IPS-20b (cell line): ENCODE data around the gene ZFP64.
"Not testable (repeated sequence)": the region's sequence is repeated elsewhere in the genome, so short reads cannot be mapped to it uniquely, and the experiment has no call there.

ENCODE experiments used
- H3K27ac ChIP-seq: one replicate; pipeline ENCODE4 v1.5.1; 2013; ENCODE audit warnings: low read length
- H3K27me3 ChIP-seq: 2 replicates; pipeline ENCODE4 v1.6.1; 2013; ENCODE audit warnings: mild to moderate bottlenecking, low read length, inconsistent platforms; ENCODE audit not compliant: insufficient read depth
- H3K36me3 ChIP-seq: 2 replicates; pipeline ENCODE4 v1.6.1; 2013; ENCODE audit warnings: low read depth, mild to moderate bottlenecking, inconsistent platforms, low read length, moderate library complexity; ENCODE audit not compliant: insufficient read depth
- H3K4me1 ChIP-seq: 2 replicates; pipeline ENCODE4 v1.6.1; 2013; ENCODE audit warnings: mild to moderate bottlenecking, control low read depth, inconsistent platforms, low read length, moderate library complexity; ENCODE audit not compliant: insufficient read depth
- H3K4me3 ChIP-seq: 2 replicates; pipeline ENCODE4 v1.5.1; 2013; ENCODE audit warnings: mild to moderate bottlenecking, low read length, inconsistent platforms
- H3K9ac ChIP-seq: 2 replicates; pipeline ENCODE4 v1.6.1; 2013; ENCODE audit warnings: low read depth, mild to moderate bottlenecking, inconsistent platforms, low read length, moderate library complexity
- H3K9me3 ChIP-seq: 2 replicates; pipeline ENCODE4 v1.6.1; 2013; ENCODE audit warnings: mild to moderate bottlenecking, low read depth, low read length, inconsistent platforms; ENCODE audit not compliant: insufficient read depth

ZFP64 gene

DNA sequence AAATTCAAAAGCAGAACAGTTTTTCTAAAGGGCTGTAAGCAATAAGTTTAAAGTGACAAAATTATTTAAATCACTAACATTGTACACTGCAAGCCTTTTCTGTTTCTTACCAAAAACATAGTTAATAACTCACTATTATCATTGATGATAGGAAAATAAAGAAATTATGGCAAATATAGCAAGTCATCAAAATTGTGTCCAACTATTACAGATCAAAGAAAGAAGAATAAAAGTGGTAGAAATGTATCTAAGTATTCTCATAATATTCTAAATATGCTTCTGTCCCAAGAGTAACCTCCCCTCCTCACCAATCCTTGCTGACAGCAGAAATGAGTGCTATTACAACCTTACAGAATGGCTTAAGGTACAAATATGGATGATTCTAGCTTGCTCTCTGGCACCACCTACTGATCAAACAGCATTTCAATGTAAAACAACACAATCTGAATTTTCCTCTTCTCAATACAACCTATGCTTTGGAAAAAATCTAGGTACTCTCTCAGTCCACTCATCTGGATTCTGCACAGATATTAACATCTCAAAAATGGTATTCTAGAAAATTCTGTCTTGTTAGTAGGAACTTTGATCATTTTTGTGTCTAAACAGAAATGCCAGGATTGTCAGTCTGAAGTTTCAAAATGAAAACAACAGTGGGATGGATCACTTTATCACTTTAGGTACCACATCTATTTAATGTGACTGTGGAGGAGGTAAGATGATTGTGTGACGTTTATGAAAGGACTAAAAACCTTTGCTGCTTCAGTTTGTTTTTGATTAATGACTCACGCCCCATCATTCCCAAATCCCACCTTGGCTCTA is 40.9 kb downstream of the ZFP64 start:
- H3K27ac ChIP-seq, result no peak overlapping the region
- peaks cover 21% of the 10 kb centered on the region for H3K36me3 ChIP-seq
- no peak overlapping the region for H3K4me3 ChIP-seq
- no peaks in the 10 kb centered on the region for H3K9me3 ChIP-seq
- H3K4me1 ChIP-seq, result no peaks in the 10 kb centered on the region
- no peaks in the 10 kb centered on the region for H3K27me3 ChIP-seq
- no peak overlapping the region for H3K9ac ChIP-seq

- H3K4me3 ChIP-seq, result no peak overlapping the region
- H3K36me3 ChIP-seq, result no peaks in the 10 kb centered on the region; the same call in 1 of the 2 replicates
- H3K9ac ChIP-seq, result no peak overlapping the region
- no peaks in the 10 kb centered on the region for H3K4me1 ChIP-seq
- H3K9me3 ChIP-seq, result no peaks in the 10 kb centered on the region
- H3K27me3 ChIP-seq, result no peaks in the 10 kb centered on the region
- no peak overlapping the region for H3K27ac ChIP-seq
Observed at GRCh38 chr20:52145587-52145986, 46.0 kb downstream of the ZFP64 start.

DNA sequence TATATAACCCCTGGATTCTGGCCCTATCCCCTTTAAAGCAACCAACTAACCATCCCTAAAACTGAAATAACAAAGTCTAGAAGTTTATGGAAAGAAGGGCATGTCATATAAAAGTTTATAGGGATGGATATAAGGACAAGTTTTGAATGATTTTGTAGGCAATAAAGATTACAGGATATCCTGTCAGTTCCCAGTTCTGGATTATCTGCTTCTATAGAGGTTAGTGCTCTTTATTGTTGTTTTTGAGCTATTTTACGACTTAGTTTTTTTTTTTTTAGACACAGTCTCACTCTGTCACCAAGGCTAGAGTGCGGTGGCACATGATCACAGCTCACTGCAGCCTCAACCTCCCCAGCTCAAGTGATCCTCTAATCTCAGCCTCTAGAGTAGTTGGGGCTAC is 48.3 kb downstream of the ZFP64 start:
- no peak overlapping the region for H3K27ac ChIP-seq
- H3K4me3 ChIP-seq, result no peak overlapping the region
- no peaks in the 10 kb centered on the region for H3K4me1 ChIP-seq
- H3K9ac ChIP-seq, result no peak overlapping the region
- no peaks in the 10 kb centered on the region for H3K27me3 ChIP-seq
- H3K9me3 ChIP-seq, result no peaks in the 10 kb centered on the region
- H3K36me3 ChIP-seq, result no peaks in the 10 kb centered on the region

DNA sequence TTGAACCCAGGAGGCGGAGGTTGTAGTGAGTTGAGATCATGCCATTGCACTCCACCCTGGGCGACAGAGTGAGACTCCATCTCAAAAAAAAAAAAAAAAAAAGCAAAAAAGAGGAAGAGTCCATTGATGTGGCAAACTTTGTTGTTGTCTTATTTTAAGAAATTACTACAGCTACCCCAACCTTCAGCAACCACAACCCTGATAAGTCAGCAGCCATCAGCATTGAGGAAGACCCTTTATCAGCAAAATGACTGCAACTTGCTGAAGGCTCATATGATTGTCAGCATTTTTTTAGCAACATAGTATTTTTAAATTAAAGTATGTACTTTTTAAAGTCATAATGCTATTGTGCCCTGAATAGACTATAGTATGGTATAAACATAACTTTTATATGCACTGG is 48.8 kb downstream of the ZFP64 start:
- Histone ChIP-seq H3K27ac (no peak overlapping the region), H3K4me3 (no peak overlapping the region), H3K9ac (no peak overlapping the region), H3K27me3 (no peaks in the 10 kb centered on the region), H3K4me1 (no peaks in the 10 kb centered on the region), H3K9me3 (no peaks in the 10 kb centered on the region), H3K36me3 (no peaks in the 10 kb centered on the region)

- Histone ChIP-seq H3K4me3 (no peak overlapping the region), H3K27me3 (no peaks in the 10 kb centered on the region), H3K36me3 (no peaks in the 10 kb centered on the region), H3K9me3 (no peaks in the 10 kb centered on the region), H3K27ac (no peak overlapping the region), H3K4me1 (no peaks in the 10 kb centered on the region), H3K9ac (no peak overlapping the region)
Observed at GRCh38 chr20:52139986-52140385, 51.6 kb downstream of the ZFP64 start.

DNA sequence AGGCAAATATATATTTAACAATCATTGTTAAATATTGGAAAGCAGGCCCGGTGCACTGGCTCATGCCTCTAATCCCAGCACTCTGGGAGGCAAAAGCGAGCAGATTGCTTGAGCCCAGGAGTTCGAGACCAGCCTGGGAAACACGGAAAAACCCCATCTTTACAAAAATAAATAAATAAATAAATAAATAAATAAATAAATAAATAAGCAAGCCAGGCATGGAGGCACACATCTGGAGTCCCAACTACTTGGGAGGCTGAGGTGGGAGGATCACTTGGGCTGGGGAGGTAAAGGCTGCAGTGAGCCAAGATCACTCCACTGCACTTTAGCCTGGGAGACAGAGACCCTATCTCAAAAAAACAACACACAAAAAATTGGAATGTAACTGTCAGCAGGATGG is 53.7 kb downstream of the ZFP64 start:
- Histone ChIP-seq H3K4me3 (no peak overlapping the region), H3K36me3 (no peaks in the 10 kb centered on the region), H3K9ac (no peak overlapping the region), H3K4me1 (no peaks in the 10 kb centered on the region), H3K27ac (no peak overlapping the region), H3K9me3 (no peaks in the 10 kb centered on the region), H3K27me3 (no peaks in the 10 kb centered on the region)

DNA sequence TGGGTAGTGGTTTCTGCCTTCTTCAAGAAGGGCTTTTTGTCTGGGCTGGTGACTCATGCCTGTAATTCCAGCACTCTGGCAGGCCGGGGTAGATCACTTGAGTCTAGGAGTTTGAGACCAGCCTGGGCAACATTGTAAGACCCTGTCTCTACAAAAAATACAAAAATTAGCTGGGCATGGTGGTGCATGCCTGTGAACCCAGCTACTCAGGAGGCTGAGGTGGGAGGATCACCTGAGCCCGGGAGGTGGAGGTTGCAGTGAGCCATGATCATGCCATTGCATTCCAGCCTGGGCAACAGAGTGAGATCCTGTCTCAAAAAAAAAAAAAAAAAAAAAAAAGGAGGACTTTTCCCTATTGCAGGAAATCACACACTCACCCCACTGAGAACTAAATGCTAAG is 57.9 kb downstream of the ZFP64 start:
- H3K36me3 ChIP-seq, H3K4me3 ChIP-seq, H3K4me1 ChIP-seq, H3K9ac ChIP-seq, H3K27me3 ChIP-seq, H3K27ac ChIP-seq, H3K9me3 ChIP-seq: not testable (repeated sequence)

DNA sequence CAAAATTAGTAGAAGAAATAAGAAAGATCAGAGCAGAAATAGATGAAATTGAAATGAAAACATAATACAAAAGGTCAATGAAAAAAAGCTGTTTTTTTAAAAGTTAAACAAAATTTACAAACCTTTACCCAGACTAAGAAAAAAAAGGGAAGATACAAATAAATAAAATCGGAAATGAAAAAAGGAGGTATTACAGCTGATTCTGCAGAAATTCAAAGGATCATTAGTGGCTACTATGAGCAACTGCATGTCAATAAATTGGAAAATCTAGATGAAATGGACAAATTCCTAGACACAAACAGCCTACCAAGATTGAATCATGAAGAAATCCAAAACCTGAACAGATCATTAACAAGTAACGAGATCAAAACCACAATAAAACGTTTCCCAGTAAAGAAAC is 59.2 kb downstream of the ZFP64 start:
- Histone ChIP-seq H3K4me1 (no peaks in the 10 kb centered on the region), H3K4me3 (no peak overlapping the region), H3K27me3 (no peaks in the 10 kb centered on the region), H3K27ac (no peak overlapping the region), H3K9me3 (no peaks in the 10 kb centered on the region), H3K36me3 (no peaks in the 10 kb centered on the region), H3K9ac (no peak overlapping the region)

- Histone ChIP-seq H3K4me3 (no peak overlapping the region), H3K9me3 (no peaks in the 10 kb centered on the region), H3K4me1 (no peaks in the 10 kb centered on the region), H3K27me3 (no peaks in the 10 kb centered on the region), H3K27ac (no peak overlapping the region), H3K36me3 (no peaks in the 10 kb centered on the region), H3K9ac (no peak overlapping the region)
Observed at GRCh38 chr20:52131048-52131643, 60.4 kb downstream of the ZFP64 start.

- Histone ChIP-seq H3K4me1 (no peaks in the 10 kb centered on the region), H3K36me3 (no peaks in the 10 kb centered on the region), H3K9me3 (no peaks in the 10 kb centered on the region), H3K4me3 (no peak overlapping the region), H3K9ac (no peak overlapping the region), H3K27ac (no peak overlapping the region), H3K27me3 (no peaks in the 10 kb centered on the region)
Observed at GRCh38 chr20:52130406-52130805, 61.2 kb downstream of the ZFP64 start.

DNA sequence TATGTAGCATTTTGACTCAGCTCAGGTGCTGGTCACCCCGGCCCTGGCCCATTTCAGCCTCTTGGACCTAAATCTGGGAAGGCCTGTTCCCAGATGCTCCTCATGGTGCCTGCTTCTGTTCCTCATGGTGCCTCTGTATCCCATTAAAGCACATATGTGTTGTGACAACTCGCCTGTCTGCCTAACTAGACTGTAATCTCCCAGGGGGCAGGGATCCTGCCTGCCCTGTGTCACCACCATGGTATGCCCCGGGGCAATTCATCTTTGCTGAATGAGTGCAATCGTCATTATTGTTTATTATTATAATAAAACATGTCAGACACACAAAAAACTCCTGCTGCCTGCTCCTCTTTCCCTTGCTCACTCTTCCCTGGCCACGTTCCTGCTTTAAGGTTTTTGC is 62.0 kb downstream of the ZFP64 start:
- H3K27ac ChIP-seq, result no peak overlapping the region

GRCh38 chr20:52127309-52127708 is 64.3 kb downstream of the ZFP64 start:
- no peaks in the 10 kb centered on the region for H3K4me1 ChIP-seq
- no peaks in the 10 kb centered on the region for H3K27me3 ChIP-seq
- no peaks in the 10 kb centered on the region for H3K36me3 ChIP-seq
- H3K9ac ChIP-seq, result no peak overlapping the region
- no peak overlapping the region for H3K27ac ChIP-seq
- H3K9me3 ChIP-seq, result no peaks in the 10 kb centered on the region
- no peak overlapping the region for H3K4me3 ChIP-seq

More for the DNA sequence above, 62.0 kb downstream of the ZFP64 start:
- Histone ChIP-seq H3K36me3 (no peaks in the 10 kb centered on the region), H3K27me3 (no peaks in the 10 kb centered on the region), H3K4me1 (no peaks in the 10 kb centered on the region), H3K9ac (no peak overlapping the region), H3K4me3 (no peak overlapping the region), H3K9me3 (no peaks in the 10 kb centered on the region)
